H54 (cell line): ENCODE data around the gene CENPM.

Experiments
- DNase-seq: peaks from one replicate; pipeline ENCODE4 v3.0.0; 2011; ENCODE audit warnings: low spot score, mixed read lengths; ENCODE audit not compliant: insufficient read length
- FAIRE-seq: peaks from 3 replicates; lab custom pipeline; 2011; peaks lifted over from hg19 to GRCh38; lab: Jason Lieb, UNC
- POLR2A ChIP-seq: IDR thresholded peaks from 2 replicates; pipeline ENCODE4 v1.6.1; 2011; ENCODE audit warnings: low read depth, mild to moderate bottlenecking, low read length

CENPM gene

DNA sequence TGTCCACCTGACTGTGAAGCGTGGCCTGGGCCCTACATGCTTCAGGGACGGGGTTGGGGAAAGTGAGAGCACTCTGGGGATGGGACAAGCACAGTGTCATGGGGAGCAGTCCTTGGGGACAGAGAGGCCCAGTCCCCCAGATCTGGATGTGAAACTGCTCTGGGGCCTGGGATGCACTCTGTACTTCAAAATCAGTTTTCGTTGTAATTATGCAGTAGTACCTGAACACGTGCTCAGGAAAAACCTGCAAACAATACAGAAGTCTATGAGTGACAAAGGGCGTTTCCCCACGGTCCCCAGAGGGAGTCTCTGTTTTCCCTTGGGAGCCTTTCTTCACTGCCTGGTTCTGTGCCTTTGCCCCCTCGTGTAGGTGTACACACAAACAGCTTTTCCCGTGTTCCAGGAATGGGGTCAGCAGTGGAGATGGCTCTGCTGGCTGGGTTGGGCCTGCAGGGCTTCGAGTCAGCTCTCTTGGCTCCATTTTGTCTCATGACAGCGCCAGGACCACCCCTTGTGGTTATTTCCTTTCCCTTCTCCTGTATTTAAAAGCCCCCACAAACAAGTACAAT lies 15.2 kb downstream of the CENPM start:
- DNase-seq (no peak), FAIRE-seq (no peak)
- TF ChIP-seq POLR2A, result no peak

DNA sequence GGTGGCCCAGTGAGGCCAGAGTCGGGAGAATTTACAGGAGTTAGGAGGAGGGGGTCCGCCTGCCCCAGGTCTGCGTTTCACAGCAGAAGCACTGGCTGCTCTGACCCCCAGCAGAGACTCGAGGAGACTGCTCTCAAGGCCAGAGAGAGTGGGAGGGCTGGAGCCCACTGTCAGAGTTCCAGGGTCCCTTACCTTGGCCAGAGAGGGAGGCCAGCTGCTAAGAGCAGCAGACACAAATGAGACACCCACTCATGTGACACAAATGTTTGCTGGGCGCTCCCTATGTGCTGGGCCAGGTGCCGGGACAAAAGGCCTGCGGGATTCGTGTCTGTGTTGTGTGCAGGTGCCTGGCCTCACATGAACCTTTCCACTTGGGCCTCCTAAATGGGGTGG lies 17.5 kb downstream of the CENPM start:
- FAIRE-seq, result no peak
- DNase-seq, result no peak
- TF ChIP-seq POLR2A, result no peak

DNA sequence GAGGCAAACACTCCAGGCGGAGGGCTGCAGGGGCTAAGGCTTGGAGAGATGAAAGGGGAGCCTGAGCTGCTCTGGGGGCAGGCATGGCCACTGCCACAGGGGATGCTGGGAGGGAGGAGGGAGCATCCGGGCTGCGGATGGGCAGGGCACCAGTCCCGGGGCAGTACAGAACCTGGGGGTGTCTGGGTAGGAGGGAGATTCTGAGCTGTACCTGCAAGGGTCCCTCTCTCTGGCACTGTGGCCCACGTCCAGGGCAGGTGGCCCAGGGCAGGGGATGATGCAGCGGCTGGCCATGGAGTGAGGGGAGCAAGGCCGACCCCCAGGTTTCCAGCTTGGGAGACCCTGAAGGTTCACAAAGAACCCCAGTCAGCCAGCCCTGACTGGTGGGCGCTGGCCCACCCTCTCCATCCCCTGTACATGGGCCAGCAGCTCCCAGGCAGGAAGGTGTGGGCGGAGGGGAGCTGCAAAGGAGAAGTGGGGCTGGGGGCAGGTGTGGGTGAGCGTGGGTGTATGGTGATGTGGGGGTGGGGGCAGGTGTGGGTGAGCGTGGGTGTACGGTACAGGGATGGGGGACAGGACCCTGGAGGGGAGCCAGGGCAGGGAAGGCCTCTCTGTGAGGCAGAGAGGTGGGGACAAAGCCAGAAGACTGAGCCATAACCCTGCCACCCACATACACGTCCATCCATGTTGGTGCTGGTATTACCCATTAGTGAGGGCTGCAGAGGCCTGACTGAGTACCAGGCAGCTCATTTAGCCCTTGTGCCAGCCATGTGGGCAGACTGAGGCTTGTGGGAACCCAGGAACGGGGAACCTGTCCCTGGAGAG lies 18.1 kb downstream of the CENPM start:
- no peak for DNase-seq
- FAIRE-seq, result no peak

DNA sequence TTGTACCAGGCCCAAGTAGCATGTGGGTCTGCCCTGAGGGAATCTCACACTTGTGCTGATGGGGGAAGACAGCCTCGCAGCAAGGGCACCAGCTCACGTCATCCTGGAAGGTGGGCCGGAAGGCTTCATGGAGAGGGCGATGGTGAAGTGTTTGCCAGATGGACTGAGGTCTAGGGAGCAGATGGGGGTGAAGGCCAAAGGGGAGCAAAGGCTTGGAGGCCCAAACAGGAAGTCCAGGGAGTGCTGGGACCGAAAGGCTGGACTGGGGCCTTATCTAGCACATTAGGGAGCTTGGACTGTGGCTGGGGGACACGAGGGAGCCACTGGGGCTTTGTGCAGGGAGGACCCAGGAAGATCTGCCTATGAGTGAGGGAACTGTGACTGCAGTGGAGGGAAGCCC lies 19.1 kb downstream of the CENPM start:
- DNase-seq (no peak), FAIRE-seq (no peak)
- no peak for TF ChIP-seq POLR2A

More for the DNA sequence above, 18.1 kb downstream of the CENPM start:
- TF ChIP-seq POLR2A, result no peak

DNA sequence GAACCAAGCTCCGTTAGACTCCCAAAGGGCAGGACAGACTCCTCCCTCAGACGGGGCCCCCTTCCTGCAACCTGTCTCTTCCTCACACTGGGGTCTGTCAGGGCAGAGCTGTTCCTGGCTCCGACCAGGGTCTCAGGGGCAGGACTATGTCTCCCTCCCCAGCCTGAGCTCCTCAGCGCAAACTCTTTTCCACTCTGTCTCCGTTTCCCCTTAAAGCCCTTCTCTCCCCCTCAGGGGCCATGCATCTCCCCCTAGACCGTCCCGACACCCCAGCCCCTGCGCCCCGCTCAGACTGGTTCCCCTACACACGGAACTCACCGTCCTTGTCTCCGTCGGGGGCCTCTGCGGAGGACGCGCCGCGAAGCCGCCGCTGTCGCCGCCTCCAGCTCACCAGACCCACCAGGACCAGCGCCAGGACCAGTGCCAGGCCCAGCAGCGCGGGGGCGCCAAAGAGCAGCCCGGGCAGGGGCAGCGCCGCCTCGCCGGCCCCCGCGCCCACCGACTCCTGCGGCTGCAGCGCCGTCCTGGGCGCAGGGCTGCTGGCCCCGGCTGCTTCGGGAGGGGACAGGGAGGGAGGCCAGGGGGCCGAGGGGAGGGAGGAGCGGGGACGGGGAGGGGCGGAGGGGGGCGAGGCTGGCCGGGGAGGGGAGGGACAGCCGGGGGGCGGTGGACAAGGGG lies 21.0 kb downstream of the CENPM start:
- no peak for TF ChIP-seq POLR2A
- FAIRE-seq (no peak), DNase-seq (no peak)

DNA sequence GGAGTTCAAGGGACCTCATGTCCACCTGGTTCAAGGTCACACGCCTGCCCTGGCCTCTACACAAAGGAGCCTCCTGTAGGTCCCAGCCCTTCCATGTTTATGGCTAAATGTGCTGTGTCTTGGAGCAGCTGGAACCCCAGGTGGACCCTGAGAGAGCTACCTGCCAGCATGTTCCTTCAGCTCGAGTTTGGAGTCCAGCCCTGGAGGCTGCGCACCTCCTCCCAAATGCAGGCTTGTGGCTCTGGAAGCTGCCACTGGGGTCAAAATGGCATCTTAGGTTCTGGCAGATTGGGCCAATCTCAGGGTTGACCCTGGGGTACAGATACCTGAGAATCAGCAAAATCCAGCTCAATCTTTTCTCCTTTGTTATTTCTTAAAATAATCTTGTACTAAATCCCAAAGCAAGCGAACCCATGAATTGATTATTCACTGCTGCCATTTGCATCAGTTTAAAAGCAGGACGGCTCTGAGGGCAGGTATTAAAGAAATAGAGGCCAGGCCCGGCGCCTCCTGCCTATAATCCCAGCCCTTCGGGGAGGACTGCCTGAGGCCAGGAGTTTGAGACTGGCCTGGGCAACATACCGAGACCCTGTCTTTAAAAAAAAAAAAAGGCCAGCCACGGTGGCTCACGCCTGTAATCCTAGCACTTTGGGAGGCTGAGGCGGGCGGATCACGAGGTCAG lies 23.2 kb downstream of the CENPM start:
- no peak for TF ChIP-seq POLR2A
- DNase-seq (no peak), FAIRE-seq (no peak)

DNA sequence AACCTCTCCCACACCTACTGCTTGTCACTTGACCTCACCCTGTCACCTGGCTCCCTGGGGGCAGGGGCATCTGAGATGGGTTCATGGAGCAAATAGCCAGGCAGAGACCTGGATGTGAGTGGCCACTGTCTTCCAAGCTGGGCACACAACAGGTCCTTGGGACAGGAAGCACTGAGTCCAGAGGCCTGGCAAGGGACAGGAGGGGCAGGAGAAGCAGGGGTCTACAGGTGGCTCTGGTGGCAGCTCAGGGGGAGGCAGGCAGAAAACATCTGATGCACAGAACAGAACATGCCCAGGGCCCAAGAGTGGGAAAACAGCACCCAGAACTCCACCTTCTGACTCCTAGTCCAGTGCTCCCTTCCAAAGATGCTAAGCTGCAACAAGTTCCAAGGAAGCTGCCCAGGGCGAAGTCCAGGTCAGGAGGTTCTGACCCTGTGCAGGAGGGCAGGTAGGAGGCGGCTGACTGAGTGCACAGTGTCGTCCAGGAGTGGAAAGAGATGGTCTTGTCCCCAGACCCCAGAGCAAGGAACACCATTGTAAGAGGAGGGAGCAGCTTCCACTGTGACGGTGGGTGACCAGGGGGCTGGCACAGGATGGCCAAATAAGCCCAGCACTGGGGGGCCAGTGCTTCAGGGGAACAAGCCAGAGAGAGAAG lies 23.9 kb downstream of the CENPM start:
- DNase-seq (no peak), FAIRE-seq (no peak)
- TF ChIP-seq POLR2A, result no peak

DNA sequence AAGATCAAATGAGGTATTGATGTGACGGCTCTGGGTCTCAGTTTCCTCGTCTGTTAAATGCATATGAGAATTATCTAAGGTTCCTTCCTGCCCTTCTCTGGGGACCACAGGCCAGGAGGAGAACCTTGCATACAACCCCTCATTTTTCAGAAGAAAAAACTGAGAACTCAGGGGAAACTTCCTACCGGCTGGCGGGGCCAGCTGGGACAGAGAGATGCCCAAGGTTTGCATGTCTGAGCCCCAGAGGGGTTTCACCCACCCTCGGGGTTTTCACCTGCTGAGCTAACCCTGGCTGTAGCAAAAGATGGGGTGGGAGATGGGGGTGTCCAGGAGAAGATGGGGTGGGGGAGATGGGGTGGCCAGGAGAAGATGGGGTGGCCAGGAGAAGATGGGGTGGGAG lies 24.6 kb downstream of the CENPM start:
- FAIRE-seq (no peak), DNase-seq (no peak)
- TF ChIP-seq POLR2A, result no peak

DNA sequence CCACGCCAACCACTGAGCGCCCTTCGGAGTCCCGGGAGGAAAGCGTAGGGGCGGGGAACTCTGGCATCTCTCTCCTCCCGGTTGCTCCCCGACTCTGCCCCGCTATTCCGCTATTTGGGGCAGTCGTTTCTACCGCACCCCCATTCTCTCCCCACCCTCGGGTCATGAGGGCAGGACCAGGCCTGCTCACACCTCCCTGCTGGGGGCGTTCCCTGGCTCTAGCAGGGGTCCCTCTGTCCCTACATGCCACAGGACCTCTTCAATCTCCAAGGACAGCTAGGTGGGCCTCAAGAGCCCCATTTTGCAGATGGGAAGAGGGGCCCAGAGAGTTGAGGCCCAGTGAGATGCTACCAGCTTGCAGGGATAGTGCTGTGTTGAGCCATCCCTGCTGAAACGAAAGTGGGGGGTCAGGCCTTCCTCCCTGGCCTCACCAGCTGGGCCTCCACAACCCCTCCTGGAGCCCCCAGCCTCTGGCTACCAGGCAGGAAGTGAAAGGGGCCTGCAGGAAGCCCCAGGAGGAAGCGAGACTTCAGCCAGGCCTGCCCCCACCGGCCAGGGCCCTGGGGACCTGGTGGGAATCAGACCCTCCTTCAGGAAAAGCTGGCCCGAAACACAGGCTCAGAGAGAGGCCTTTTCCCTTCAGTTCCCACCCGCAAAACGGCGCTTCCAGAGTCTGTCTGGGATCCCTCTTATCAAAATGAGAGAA lies 26.5 kb downstream of the CENPM start:
- DNase-seq, result no peak
- FAIRE-seq, result no peak
- TF ChIP-seq POLR2A, result no peak

DNA sequence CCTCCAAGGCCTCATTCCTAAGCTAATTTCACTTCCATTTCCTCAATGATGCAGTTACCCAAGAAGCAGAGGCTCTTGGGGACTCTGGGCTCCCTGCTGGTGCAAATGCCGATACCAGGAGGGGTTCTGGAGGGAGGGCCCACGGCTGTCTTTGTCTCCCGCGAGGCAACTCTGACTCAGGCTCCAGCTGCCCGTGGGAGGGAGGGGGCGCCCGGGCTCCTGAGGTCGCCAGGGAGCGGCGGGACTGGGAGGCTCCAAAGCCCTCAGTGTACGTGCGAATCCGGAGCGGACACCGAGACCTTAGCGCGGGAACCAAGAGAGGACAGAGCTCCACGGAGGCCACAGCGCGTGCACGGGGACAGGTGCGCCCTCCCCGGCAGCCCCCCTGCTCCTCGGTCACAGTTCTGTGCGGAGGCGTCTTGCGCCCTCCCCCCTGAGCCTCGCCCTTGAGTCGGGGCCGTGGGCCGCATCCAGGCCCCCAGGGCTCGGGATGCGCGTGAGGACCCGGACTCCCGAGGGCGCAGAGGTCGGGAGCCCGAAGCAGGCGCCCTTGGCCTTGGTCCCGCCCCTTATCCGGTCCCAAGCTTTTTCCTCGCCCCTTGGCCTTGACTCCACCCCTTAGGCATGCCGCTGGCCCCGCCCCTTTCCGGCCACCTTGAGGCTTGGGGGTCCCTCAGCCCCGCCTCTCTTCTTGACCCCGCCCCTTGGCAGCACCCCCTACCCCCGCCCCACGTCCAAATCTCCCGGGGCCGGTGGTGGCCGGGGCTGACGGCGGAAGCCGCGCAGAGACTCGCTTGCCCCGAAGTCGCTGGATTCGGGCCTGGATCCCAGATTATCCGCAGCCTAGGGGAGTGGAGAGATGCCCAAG lies 27.4 kb downstream of the CENPM start:
- no peak for FAIRE-seq
- DNase-seq, result no peak
- TF ChIP-seq POLR2A, result no peak

DNA sequence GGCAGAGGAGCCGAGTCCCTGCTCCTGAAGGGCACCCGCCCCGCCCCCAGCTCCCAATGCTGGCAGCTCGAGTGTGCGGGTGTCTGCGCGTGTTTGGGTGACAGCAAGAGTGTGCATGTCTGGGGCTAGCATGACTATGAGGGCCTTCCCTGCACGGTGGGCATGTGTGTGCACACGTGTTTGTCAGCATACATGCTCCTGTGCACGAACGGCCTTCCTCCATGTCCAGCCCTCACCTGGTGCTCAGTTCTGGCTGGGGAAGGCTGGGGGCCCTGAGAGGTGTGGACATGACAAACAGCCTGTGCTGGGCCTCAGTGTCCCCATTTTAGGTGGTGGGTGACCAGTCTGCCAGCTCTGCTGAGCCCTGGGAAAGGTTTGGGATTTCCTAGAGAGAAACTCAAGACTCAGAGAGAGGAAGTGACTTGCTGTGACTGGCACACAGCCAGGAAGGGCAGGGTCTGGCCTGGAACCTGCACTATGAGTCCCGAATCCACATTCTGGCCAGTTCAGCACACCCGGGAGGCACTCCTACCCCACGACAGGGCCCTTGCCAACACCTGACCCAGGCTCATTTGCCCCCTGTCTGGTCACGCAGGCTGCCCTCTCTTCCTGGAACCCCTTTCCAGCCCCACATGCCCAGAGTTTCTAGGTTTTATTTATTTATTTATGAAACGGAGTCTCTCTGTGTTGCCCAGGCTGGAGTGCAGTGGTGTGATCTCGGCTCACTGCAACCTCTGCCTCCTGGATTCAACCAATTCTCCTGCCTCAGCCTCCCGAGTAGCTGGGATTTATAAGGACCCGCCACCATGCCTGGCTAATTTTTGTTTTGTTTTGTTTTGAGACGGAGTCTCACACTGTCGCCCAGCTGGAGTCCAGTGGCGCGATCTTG lies 28.8 kb downstream of the CENPM start:
- TF ChIP-seq POLR2A, result no peak
- FAIRE-seq (peak; percentile 23), DNase-seq (peak; percentile 84)
